Colon (tissue), 2 donors: ENCODE results near the gene CFL2.
"Not testable (repeated sequence)": the region's sequence is repeated elsewhere in the genome, so short reads cannot be mapped to it uniquely, and the experiment has no call there.

Experiments
- FAIRE-seq: peaks from 2 replicates; lab custom pipeline; 2012; peaks lifted over from hg19 to GRCh38; lab: Jason Lieb, UNC
- donor health status: control.
- donor health status: control.

CFL2 gene

DNA sequence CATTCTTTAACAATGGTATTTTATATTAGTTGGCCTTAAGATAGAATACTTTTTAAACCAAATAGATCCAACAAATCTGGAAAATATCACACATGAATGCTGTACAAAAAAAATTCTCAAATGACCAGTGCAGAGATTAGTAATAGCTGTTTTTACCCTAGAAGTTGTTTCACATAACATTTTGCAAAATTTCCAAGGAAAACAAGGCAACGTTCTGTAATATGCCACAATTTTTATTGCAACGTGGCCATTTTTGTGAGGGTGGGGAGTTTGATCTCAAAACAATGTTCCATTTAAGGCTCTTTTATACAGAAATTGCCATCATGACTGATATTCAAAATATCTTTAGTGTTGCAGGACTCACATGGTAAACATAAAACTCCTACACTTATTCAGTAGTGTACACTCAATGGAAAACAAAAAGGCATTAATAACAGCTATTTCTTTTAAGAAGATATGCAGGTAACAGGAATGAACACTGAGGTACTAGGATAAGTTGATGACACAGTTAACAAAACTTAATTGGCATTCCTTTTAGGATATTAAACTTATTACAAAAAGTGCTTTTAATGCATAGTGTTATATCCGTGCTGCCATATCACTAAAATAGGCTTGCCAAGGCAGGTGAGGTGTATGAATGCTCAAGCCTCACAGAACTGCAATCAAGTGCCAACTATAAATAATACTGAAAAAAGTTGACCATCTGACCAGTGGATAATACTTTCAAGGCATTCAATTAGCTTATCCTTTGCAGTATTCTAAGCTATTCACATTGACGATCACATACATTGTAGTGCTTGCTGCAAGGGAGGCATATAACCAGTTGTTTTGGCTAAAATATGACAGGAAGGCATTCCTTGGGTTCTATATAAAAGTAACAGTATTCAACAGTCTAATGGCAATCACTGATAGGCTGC, 2.3 kb downstream of the CFL2 start:
- FAIRE-seq, result no peak

DNA sequence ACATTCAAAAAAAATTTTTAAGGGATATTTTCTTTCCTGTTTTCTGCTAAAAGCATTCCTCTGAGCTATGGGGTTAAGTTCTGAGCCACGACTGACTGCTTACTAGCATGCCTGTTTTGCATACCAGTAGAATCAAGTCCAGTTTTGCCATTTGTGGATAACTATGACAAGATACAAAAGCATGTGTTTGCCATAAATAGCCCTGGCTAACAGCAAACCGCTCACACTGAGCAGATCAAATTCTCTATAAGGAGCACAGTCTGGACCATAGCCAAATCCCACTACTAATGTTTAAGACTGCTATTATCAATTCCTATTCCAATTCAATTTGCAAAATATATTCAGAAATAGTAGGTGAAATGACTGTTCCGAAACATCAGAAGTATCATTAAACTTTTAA, 3.2 kb downstream of the CFL2 start:
- no peak for FAIRE-seq

GRCh38 chr14:34710744-34711143, 3.6 kb downstream of the CFL2 start:
- no peak for FAIRE-seq

- no peak for FAIRE-seq
These were observed 4.4 kb downstream of the CFL2 start for GRCh38 chr14:34710006-34710405.

GRCh38 chr14:34707722-34708121, 6.7 kb downstream of the CFL2 start:
- no peak for FAIRE-seq

- FAIRE-seq, result no peak
These were observed 12.6 kb downstream of the CFL2 start for GRCh38 chr14:34701808-34702207.

- FAIRE-seq, result no peak
These were observed 13.7 kb downstream of the CFL2 start for GRCh38 chr14:34700622-34701130.

GRCh38 chr14:34699873-34700621, 14.3 kb downstream of the CFL2 start:
- FAIRE-seq, result no peak

DNA sequence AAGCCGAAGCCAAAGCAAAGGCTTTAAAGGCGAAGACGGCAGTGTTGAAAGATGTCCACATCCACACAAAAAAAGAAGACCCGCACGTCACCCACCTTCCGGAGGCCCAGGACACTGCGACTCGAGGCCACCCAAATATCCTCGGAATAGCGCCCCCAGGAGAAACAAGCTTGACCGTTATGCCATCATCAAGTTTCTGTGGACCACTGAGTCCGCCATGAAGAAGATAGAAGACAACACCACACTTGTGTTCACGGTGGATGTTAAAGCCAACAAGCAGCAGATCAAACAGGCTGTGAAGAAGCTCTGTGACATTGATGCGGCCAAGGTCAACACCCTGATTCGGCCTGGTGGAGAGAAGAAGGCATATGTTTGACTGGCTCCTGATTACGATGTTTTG, 20.2 kb downstream of the CFL2 start:
- not testable (repeated sequence) for FAIRE-seq

GRCh38 chr14:34693228-34693939, 21.0 kb downstream of the CFL2 start:
- no peak for FAIRE-seq

DNA sequence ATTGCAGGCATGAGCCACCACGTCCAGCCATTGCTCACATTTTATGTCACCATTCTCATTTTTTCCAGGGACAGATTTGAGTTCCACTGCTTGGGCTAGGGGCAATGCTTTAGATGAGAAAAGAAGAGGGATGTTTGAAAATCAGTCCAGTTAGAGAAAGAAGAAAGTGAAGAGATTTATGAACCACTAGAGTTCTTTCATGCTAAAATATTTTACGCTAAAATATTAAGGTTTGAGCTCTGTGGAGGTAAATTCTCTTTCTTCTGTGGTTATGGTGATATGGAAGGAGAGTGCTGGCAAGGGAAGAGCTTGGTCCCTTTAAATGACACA, 21.5 kb downstream of the CFL2 start:
- FAIRE-seq, result no peak

DNA sequence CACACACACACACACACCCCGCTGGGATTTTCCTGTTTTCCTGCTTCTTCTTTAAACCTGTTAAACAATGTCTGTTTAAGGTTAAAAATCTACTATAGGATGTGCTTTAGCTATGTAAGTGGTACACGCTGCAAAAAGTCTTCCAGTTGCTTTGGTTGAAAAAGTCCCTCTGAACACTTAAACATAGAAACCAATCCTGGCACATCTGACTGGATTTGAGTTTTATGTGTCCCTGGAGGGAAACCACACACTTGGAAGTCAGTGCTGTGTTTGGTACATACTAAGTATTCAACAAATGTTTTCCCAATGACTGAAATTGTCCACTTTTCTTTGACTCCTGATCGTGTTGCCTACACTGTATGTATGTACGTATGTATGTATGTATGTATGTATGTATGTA, 22.0 kb downstream of the CFL2 start:
- FAIRE-seq, result no peak

- no peak for FAIRE-seq
These were observed 23.2 kb downstream of the CFL2 start for GRCh38 chr14:34691206-34691605.

DNA sequence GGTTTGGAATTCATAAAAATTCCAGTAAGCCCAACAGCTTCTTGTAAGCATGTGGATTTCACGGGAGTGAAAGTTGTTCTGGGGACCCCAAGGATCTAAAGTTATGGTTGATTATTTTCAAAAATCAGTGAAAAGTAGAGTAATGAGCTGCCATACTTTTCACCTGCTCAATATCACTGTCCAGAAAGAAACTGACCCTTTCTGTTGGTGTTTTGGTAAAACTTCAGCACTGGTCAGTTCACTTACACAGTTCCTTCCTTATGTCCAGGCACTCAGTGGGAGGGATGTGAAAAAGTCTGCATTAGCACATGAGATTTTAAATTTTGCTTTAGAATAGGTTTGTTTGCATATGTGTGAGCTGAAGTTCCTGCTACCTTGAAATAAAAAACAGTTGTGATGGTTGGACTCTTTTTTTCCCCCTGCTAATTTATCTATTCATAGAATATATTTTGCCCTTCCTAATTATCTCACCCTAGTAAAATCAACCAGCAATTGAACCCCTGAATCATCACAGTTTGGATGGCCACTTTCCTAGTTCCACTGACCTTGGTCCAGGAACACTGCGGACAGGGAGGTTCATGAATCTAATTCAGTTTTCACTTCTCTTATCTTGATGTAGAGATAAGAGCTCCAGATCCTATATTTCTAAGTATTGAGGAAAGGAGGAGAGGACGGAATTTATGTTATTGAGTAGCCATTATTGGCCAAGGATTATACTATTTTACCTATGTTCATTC, 25.8 kb downstream of the CFL2 start:
- no peak for FAIRE-seq

- no peak for FAIRE-seq
These were observed 28.5 kb downstream of the CFL2 start for GRCh38 chr14:34685819-34686428.

- FAIRE-seq, result no peak
These were observed 29.8 kb downstream of the CFL2 start for GRCh38 chr14:34684578-34684977.

- no peak for FAIRE-seq
These were observed 31.5 kb downstream of the CFL2 start for GRCh38 chr14:34682787-34683321.

GRCh38 chr14:34680806-34681479, 33.5 kb downstream of the CFL2 start:
- FAIRE-seq, result no peak

DNA sequence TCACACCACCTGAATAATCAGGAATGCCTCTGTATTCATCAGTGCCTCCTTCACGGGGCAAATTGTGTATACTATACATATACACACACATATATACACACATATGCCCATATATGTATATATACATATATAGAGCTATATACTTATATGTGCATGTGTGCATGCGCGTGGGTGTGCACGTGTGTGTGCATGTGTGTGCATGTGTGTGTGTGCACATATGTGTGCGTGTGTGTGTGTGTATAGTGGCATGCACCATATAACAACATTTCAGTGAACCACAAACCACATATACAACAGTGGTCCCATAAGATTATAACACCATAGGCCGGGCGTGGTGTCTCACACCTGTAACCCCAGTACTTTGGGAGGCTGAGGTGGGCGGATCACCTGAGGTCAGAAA, 35.7 kb downstream of the CFL2 start:
- FAIRE-seq, result no peak

DNA sequence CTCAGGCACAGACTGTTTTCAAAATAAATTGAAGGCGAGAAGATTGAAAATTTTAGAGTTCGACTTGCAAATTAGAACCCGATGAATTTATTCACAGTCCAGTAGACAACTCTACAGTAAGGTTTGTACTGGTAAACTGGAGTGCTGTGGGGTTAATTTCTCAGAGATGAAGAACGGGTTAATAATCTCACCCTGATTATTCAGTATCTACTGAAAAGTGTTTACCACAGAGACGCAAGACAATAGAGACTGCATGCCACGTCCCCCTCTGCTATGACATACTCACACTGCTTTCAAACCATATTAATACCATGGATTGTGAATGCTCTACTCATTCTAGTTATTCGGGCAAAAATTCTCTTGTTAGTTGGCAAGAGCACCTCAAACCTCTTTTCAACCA, 36.1 kb downstream of the CFL2 start:
- FAIRE-seq, result no peak
